ENCODE measurements around the gene LYZ.

The LYZ gene

GRCh38 chr12:69351462-69352236 is 3.5 kb downstream of the LYZ start:
- TF ChIP-seq TAF1 (IDR thresholded peaks at IDR 0.05; ENCODE audit: borderline replicate concordance, insufficient read depth, low read length) (no peak), POLR2AphosphoS5 (IDR thresholded peaks at IDR 0.05; ENCODE audit: low read depth, low read length) (no peak), SIN3A (IDR thresholded peaks at IDR 0.05; ENCODE audit: borderline replicate concordance, insufficient read depth, low read length) (no peak), FOXP2 (optimal IDR thresholded peaks at IDR 0.05; ENCODE audit: borderline replicate concordance, extremely low read depth, extremely low read length, insufficient read depth) (no peak), REST (IDR thresholded peaks at IDR 0.05; ENCODE audit: insufficient read depth in 1 of 2, low read depth in 2 of 2, low read length in 2 of 2) (no peak)

- TF ChIP-seq SIN3A (IDR thresholded peaks at IDR 0.05; ENCODE audit: borderline replicate concordance, insufficient read depth, low read length) (no peak), REST (IDR thresholded peaks at IDR 0.05; ENCODE audit: insufficient read depth in 1 of 2, low read depth in 2 of 2, low read length in 2 of 2) (no peak), POLR2AphosphoS5 (IDR thresholded peaks at IDR 0.05; ENCODE audit: low read depth, low read length) (no peak), FOXP2 (optimal IDR thresholded peaks at IDR 0.05; ENCODE audit: borderline replicate concordance, extremely low read depth, extremely low read length, insufficient read depth) (no peak), TAF1 (IDR thresholded peaks at IDR 0.05; ENCODE audit: borderline replicate concordance, insufficient read depth, low read length) (no peak)
These were observed 4.7 kb downstream of the LYZ start for GRCh38 chr12:69352904-69353303.

GRCh38 chr12:69354172-69354555 is 6.0 kb downstream of the LYZ start:
- TF ChIP-seq REST (IDR thresholded peaks at IDR 0.05; ENCODE audit: insufficient read depth in 1 of 2, low read depth in 2 of 2, low read length in 2 of 2) (no peak), TAF1 (IDR thresholded peaks at IDR 0.05; ENCODE audit: borderline replicate concordance, insufficient read depth, low read length) (no peak), FOXP2 (optimal IDR thresholded peaks at IDR 0.05; ENCODE audit: borderline replicate concordance, extremely low read depth, extremely low read length, insufficient read depth) (no peak), POLR2AphosphoS5 (IDR thresholded peaks at IDR 0.05; ENCODE audit: low read depth, low read length) (no peak), SIN3A (IDR thresholded peaks at IDR 0.05; ENCODE audit: borderline replicate concordance, insufficient read depth, low read length) (no peak)

- TF ChIP-seq FOXP2 (optimal IDR thresholded peaks at IDR 0.05; ENCODE audit: borderline replicate concordance, extremely low read depth, extremely low read length, insufficient read depth), result no peak
- no peak for TF ChIP-seq TAF1 (IDR thresholded peaks at IDR 0.05; ENCODE audit: borderline replicate concordance, insufficient read depth, low read length)
These were observed 6.5 kb downstream of the LYZ start for GRCh38 chr12:69354556-69355187.

- TF ChIP-seq REST (IDR thresholded peaks at IDR 0.05; ENCODE audit: insufficient read depth in 1 of 2, low read depth in 2 of 2, low read length in 2 of 2), result no peak
- TF ChIP-seq POLR2AphosphoS5 (IDR thresholded peaks at IDR 0.05; ENCODE audit: low read depth, low read length), result no peak
- TF ChIP-seq SIN3A (IDR thresholded peaks at IDR 0.05; ENCODE audit: borderline replicate concordance, insufficient read depth, low read length), result no peak
- no peak for TF ChIP-seq FOXP2 (optimal IDR thresholded peaks at IDR 0.05; ENCODE audit: borderline replicate concordance, extremely low read depth, extremely low read length, insufficient read depth)
- TF ChIP-seq TAF1 (IDR thresholded peaks at IDR 0.05; ENCODE audit: borderline replicate concordance, insufficient read depth, low read length), result no peak
These were observed 7.3 kb downstream of the LYZ start for GRCh38 chr12:69355363-69356028.

Measured in PFSK-1 (cell line).